DND-41 (cell line): ENCODE measurements around the gene TUBB6.

Experiments used
- ATAC-seq: fragments of 200-7000 bp; cut with Tn5 transposase; 3 replicates; pipeline ENCODE4 v1.9.1; 2021; ENCODE audit warnings: low read depth; ENCODE audit not compliant: insufficient read depth
- DNase-seq: peaks from one replicate; pipeline ENCODE4 v3.0.0-alpha.2; 2020
- H2AFZ ChIP-seq: 2 replicates; pipeline ENCODE4 v1.6.0; 2012; ENCODE audit warnings: low read depth, low read length
- H3K27ac ChIP-seq: 2 replicates; pipeline ENCODE4 v1.5.1; 2012; ENCODE audit warnings: low read length, inconsistent platforms
- H3K27me3 ChIP-seq: fragments of 200-600 bp; sonication (generic); 2 replicates; pipeline ENCODE4 v1.6.0; 2012; ENCODE audit warnings: low read length, mild to moderate bottlenecking, inconsistent platforms; ENCODE audit not compliant: insufficient read depth, poor library complexity
- H3K36me3 ChIP-seq: 2 replicates; pipeline ENCODE4 v1.5.1; 2012; ENCODE audit warnings: low read length, inconsistent platforms; ENCODE audit not compliant: insufficient read depth
- H3K4me1 ChIP-seq: 2 replicates; pipeline ENCODE4 v1.5.1; 2012; ENCODE audit warnings: mild to moderate bottlenecking, low read length; ENCODE audit not compliant: insufficient read depth
- H3K4me2 ChIP-seq: 2 replicates; pipeline ENCODE4 v1.6.0; 2012; ENCODE audit warnings: mild to moderate bottlenecking, moderate library complexity, low read length, inconsistent platforms; ENCODE audit not compliant: insufficient read depth
- H3K4me3 ChIP-seq, 2 experiments: fragments of 200-600 bp in 1 of 2; shearing (Covaris generic) in 1 of 2; 2 replicates each; pipeline ENCODE4 v1.5.1; 2012 to 2016; ENCODE audit warnings: inconsistent platforms in 2 of 2, low read length in 2 of 2, mild to moderate bottlenecking in 2 of 2, low read depth in 1 of 2, moderate library complexity in 1 of 2
- H3K79me2 ChIP-seq: 2 replicates; pipeline ENCODE4 v1.6.0; 2012; ENCODE audit warnings: low read length, inconsistent platforms; ENCODE audit not compliant: insufficient read depth
- H3K9ac ChIP-seq: 2 replicates; pipeline ENCODE4 v1.6.0; 2012; ENCODE audit warnings: low read depth, mild to moderate bottlenecking, inconsistent platforms, low read length, moderate library complexity
- H3K9me3 ChIP-seq: 2 replicates; pipeline ENCODE4 v1.5.1; 2012; ENCODE audit warnings: low read length, moderate library complexity, mild to moderate bottlenecking, inconsistent platforms; ENCODE audit not compliant: insufficient read depth, severe bottlenecking
- H4K20me1 ChIP-seq: 2 replicates; pipeline ENCODE4 v1.6.0; 2012; ENCODE audit warnings: low read length; ENCODE audit not compliant: insufficient read depth
- CTCF ChIP-seq: IDR thresholded peaks from 2 replicates; pipeline ENCODE4 v1.5.1; 2012; ENCODE audit warnings: borderline replicate concordance, low read length, moderate library complexity, mild to moderate bottlenecking; ENCODE audit not compliant: poor library complexity, severe bottlenecking; ENCODE audit errors: extremely low read depth
- EZH2 ChIP-seq: IDR thresholded peaks from 3 replicates; pipeline ENCODE4 v1.6.1; 2012; ENCODE audit warnings: borderline replicate concordance, low read depth, mild to moderate bottlenecking, moderate library complexity, low read length, inconsistent platforms; ENCODE audit not compliant: severe bottlenecking

Gene TUBB6

GRCh38 chr18:12366784-12367183 lies 58.7 kb downstream of the TUBB6 start:
- no peaks in the 10 kb centered on the region for H3K27me3 ChIP-seq
- peaks cover 53% of the 10 kb centered on the region for H3K79me2 ChIP-seq
- no peak overlapping the region for H3K4me3 ChIP-seq
- no peak overlapping the region for H3K27ac ChIP-seq
- H3K4me1 ChIP-seq, result peaks cover 3% of the 10 kb centered on the region; the same call in 1 of the 2 replicates
- TF ChIP-seq CTCF, result no peak
- no peak for TF ChIP-seq EZH2
- H3K9me3 ChIP-seq, result no peaks in the 10 kb centered on the region
- no peak overlapping the region for H3K9ac ChIP-seq
- H3K36me3 ChIP-seq, result peaks cover 83% of the 10 kb centered on the region
- no peak for ATAC-seq
- no peak for DNase-seq
- peaks cover 41% of the 10 kb centered on the region; the same call in 1 of the 2 replicates for H4K20me1 ChIP-seq
- no peak overlapping the region for H3K4me2 ChIP-seq
- H2AFZ ChIP-seq, result no peak overlapping the region

GRCh38 chr18:12369211-12369610 lies 61.2 kb downstream of the TUBB6 start:
- H3K9ac ChIP-seq, result no peak overlapping the region
- peaks cover 25% of the 10 kb centered on the region for H3K4me1 ChIP-seq
- H2AFZ ChIP-seq, result no peak overlapping the region
- peaks cover 72% of the 10 kb centered on the region for H3K79me2 ChIP-seq
- TF ChIP-seq EZH2 (no peak), CTCF (no peak)
- DNase-seq, result no peak
- H3K36me3 ChIP-seq, result peaks cover 67% of the 10 kb centered on the region
- no peak overlapping the region for H3K27ac ChIP-seq
- no peak for ATAC-seq
- no peaks in the 10 kb centered on the region for H3K9me3 ChIP-seq
- no peaks in the 10 kb centered on the region for H3K27me3 ChIP-seq
- H3K4me3 ChIP-seq, result no peak overlapping the region
- no peak overlapping the region for H3K4me2 ChIP-seq
- peaks cover 52% of the 10 kb centered on the region for H4K20me1 ChIP-seq

- H3K4me1 ChIP-seq, result peaks cover 47% of the 10 kb centered on the region
- H3K9ac ChIP-seq, result no peak overlapping the region
- peaks cover 52% of the 10 kb centered on the region for H3K36me3 ChIP-seq
- no peaks in the 10 kb centered on the region for H3K9me3 ChIP-seq
- no peak overlapping the region for H3K27ac ChIP-seq
- H3K4me3 ChIP-seq, result no peak overlapping the region
- no peak overlapping the region for H2AFZ ChIP-seq
- ATAC-seq (no peak), DNase-seq (no peak)
- H3K27me3 ChIP-seq, result no peaks in the 10 kb centered on the region
- peaks cover 88% of the 10 kb centered on the region for H3K79me2 ChIP-seq
- no peak for TF ChIP-seq EZH2
- no peak overlapping the region for H3K4me2 ChIP-seq
- H4K20me1 ChIP-seq, result peaks cover 63% of the 10 kb centered on the region
These were observed 63.5 kb downstream of the TUBB6 start for GRCh38 chr18:12371590-12371989.

- Histone ChIP-seq H3K27ac (peak overlapping the region; percentile 17; the same call in 1 of the 2 replicates), H3K79me2 (peaks cover 86% of the 10 kb centered on the region), H2AFZ (no peak overlapping the region), H4K20me1 (peaks cover 56% of the 10 kb centered on the region), H3K9me3 (no peaks in the 10 kb centered on the region), H3K4me1 (peaks cover 47% of the 10 kb centered on the region), H3K9ac (no peak overlapping the region), H3K36me3 (peaks cover 44% of the 10 kb centered on the region), H3K4me3 (no peak overlapping the region), H3K4me2 (peak overlapping the region; percentile 99; the same call in 1 of the 2 replicates), H3K27me3 (no peaks in the 10 kb centered on the region)
- no peak for ATAC-seq
- DNase-seq, result no peak
- no peak for TF ChIP-seq CTCF
- no peak for TF ChIP-seq EZH2
These were observed 64.4 kb downstream of the TUBB6 start for GRCh38 chr18:12372406-12372805.
